NB4 (cell line): ENCODE results near the gene IGFBPL1.

Experiments used
- POLR2A ChIP-seq: IDR thresholded peaks from 2 replicates; pipeline ENCODE4 v1.6.1; 2011; ENCODE audit warnings: mild to moderate bottlenecking; ENCODE audit not compliant: insufficient read length; ENCODE audit errors: extremely low read depth
- TF ChIP-seq, protein P1 (sequence below): IDR thresholded peaks from 2 replicates; pipeline ENCODE4 v1.6.1; 2011; ENCODE audit warnings: low read depth, low read length
- TF ChIP-seq, protein P2 (sequence below): IDR thresholded peaks from one replicate; pipeline ENCODE4 v1.5.1; 2012; ENCODE audit warnings: low read depth, low read length

DNA sequence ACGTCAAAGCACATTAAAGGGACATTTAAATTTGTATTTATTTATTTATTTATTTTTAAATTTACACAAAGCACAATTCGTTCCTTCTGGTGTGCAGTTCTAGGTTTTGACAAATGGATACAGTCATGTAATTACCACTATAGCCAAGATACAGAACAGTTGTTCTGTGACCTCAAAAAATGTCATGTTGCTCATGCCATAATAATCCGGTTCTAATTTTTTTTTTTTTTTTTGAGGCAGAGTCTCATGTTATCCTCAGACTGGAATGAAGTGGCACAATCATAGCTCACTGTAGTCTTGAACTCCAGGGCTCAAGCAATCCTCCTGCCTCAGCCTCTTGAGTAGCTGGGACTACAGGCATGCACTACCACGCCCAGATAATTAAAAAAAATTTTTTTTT, 7.8 kb downstream of the IGFBPL1 start:
- TF ChIP-seq, protein P1, sequence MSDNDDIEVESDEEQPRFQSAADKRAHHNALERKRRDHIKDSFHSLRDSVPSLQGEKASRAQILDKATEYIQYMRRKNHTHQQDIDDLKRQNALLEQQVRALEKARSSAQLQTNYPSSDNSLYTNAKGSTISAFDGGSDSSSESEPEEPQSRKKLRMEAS, result no peak
- TF ChIP-seq, protein P2, sequence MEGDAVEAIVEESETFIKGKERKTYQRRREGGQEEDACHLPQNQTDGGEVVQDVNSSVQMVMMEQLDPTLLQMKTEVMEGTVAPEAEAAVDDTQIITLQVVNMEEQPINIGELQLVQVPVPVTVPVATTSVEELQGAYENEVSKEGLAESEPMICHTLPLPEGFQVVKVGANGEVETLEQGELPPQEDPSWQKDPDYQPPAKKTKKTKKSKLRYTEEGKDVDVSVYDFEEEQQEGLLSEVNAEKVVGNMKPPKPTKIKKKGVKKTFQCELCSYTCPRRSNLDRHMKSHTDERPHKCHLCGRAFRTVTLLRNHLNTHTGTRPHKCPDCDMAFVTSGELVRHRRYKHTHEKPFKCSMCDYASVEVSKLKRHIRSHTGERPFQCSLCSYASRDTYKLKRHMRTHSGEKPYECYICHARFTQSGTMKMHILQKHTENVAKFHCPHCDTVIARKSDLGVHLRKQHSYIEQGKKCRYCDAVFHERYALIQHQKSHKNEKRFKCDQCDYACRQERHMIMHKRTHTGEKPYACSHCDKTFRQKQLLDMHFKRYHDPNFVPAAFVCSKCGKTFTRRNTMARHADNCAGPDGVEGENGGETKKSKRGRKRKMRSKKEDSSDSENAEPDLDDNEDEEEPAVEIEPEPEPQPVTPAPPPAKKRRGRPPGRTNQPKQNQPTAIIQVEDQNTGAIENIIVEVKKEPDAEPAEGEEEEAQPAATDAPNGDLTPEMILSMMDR, result no peak
- no peak for TF ChIP-seq POLR2A
